HCT116 (cell line): ENCODE results near the gene GSTM4. TPM values are rescaled to one million over a fixed set of nuclear protein-coding genes. Genes with fewer than 3 reads are reported as not detected.

Experiments used
- ATAC-seq: fragments of 200-7000 bp; cut with Tn5 transposase; 2 replicates; pipeline ENCODE4 v1.9.1; 2020; ENCODE audit warnings: mild to moderate bottlenecking, moderate library complexity
- BruUV-seq: library from RNA; stranded (reverse); fragments of 400-500 nt; replicated peaks from 2 replicates; lab custom pipeline; 2021; lab: Mats Ljungman, UMichigan
- CTCF ChIA-PET: fragments of 300-600 bp; sonication (Branson Sonifier 250); formaldehyde crosslinking; loops from one replicate; lab custom pipeline; 2021; ENCODE audit warnings: antibody characterized with exemption; lab: Charles Lee
- POLR2A ChIA-PET: fragments of 300-600, 350-600 bp; sonication (Branson Sonifier 250); formaldehyde crosslinking; loops from one replicate; lab custom pipeline; 2021; ENCODE audit warnings: antibody characterized with exemption; lab: Charles Lee
- RAD21 ChIA-PET, 2 experiments: fragments of 300-600 bp; sonication (Branson Sonifier 250); formaldehyde crosslinking; loops; one replicate each; lab custom pipeline; 2023; ENCODE audit warnings: low total read pairs in 2 of 2; ENCODE audit not compliant: uncharacterized antibody in 2 of 2, unreplicated experiment in 2 of 2, low non-redundant PET in 1 of 2; lab: Charles Lee
- DNase-seq: peaks from one replicate; pipeline ENCODE4 v3.0.0-alpha.2; 2010; ENCODE audit warnings: low read depth, low spot score
- H2AFZ ChIP-seq: fragments of 200-600 bp; shearing (Covaris generic), sonication (generic); 2 replicates; pipeline ENCODE4 v1.6.1; 2017; ENCODE audit warnings: low read depth, mixed run types, mixed read lengths, antibody characterized with exemption, low read length; ENCODE audit not compliant: poor library complexity, severe bottlenecking
- H3K27ac ChIP-seq: 2 replicates; pipeline ENCODE4 v1.5.1; 2012; ENCODE audit warnings: low read depth, low read length
- H3K27me3 ChIP-seq: fragments of 200-600 bp; sonication (generic); 2 replicates; pipeline ENCODE4 v1.6.1; 2016; ENCODE audit warnings: mixed run types, low read length, mixed read lengths; ENCODE audit not compliant: insufficient read depth
- H3K36me3 ChIP-seq, 2 experiments: fragments of 200-500 bp in 1 of 2; fragments of 200-600 bp in 1 of 2; sonication (Bioruptor generic) in 1 of 2; sonication (generic) in 1 of 2; 2 replicates each; pipeline versions ENCODE4 v1.5.1 to v1.6.1; 2014 to 2016; ENCODE audit warnings: low read length in 2 of 2, inconsistent platforms in 1 of 2, mixed read lengths in 1 of 2, mixed run types in 1 of 2; ENCODE audit not compliant: insufficient read depth in 2 of 2, control insufficient read depth in 1 of 2
- H3K4me1 ChIP-seq, 2 experiments: fragments of 200-600 bp in 1 of 2; sonication (generic) in 1 of 2; 2 replicates each; pipeline versions ENCODE4 v1.5.1 to v1.6.1; 2012 to 2017; ENCODE audit warnings: low read length in 2 of 2, inconsistent platforms in 1 of 2, mild to moderate bottlenecking in 1 of 2, mixed read lengths in 1 of 2, mixed run types in 1 of 2, moderate library complexity in 1 of 2; ENCODE audit not compliant: insufficient read depth in 2 of 2, control insufficient read depth in 1 of 2
- H3K4me2 ChIP-seq: fragments of 200-600 bp; sonication (generic); 2 replicates; pipeline ENCODE4 v1.6.1; 2017; ENCODE audit warnings: mixed run types, low read length, mixed read lengths
- H3K4me3 ChIP-seq, 2 experiments: fragments of 200-600 bp in 1 of 2; sonication (generic) in 1 of 2; replicated peaks in 1 of 2; 2 replicates each; pipeline ENCODE4 v1.5.1; 2011 to 2016; ENCODE audit warnings: low read length in 2 of 2, control low read depth in 1 of 2, low read depth in 1 of 2, mild to moderate bottlenecking in 1 of 2, mixed read lengths in 1 of 2, mixed run types in 1 of 2
- H3K79me2 ChIP-seq: fragments of 200-600 bp; sonication (generic); 2 replicates; pipeline ENCODE4 v1.6.1; 2017; ENCODE audit warnings: mild to moderate bottlenecking, mixed run types, low read length, moderate library complexity, mixed read lengths; ENCODE audit not compliant: insufficient read depth
- H3K9ac ChIP-seq: fragments of 200-600 bp; sonication (generic); 2 replicates; pipeline ENCODE4 v1.6.1; 2016; ENCODE audit warnings: low read length, mixed read lengths
- H3K9me2 ChIP-seq: fragments of 200-600 bp; sonication (generic), shearing (Covaris generic); 2 replicates; pipeline ENCODE4 v1.6.1; 2017; ENCODE audit warnings: mixed run types, mild to moderate bottlenecking, moderate library complexity; ENCODE audit not compliant: insufficient read depth
- H3K9me3 ChIP-seq, 2 experiments: fragments of 200-500 bp in 1 of 2; fragments of 200-600 bp in 1 of 2; sonication (Bioruptor generic) in 1 of 2; sonication (generic) in 1 of 2; 2 replicates each; pipeline ENCODE4 v1.6.1; 2014 to 2017; ENCODE audit warnings: low read length in 2 of 2, mixed read lengths in 2 of 2, inconsistent platforms in 1 of 2, low read depth in 1 of 2, mild to moderate bottlenecking in 1 of 2, mixed run types in 1 of 2, moderate library complexity in 1 of 2; ENCODE audit not compliant: control insufficient read depth in 1 of 2, insufficient read depth in 1 of 2
- H4K20me1 ChIP-seq: fragments of 200-600 bp; sonication (generic), shearing (Covaris generic); 2 replicates; pipeline ENCODE4 v1.6.1; 2017; ENCODE audit warnings: mixed run types, mild to moderate bottlenecking, moderate library complexity; ENCODE audit not compliant: insufficient read depth
- CEBPB ChIP-seq: IDR thresholded peaks from 2 replicates; pipeline ENCODE4 v1.6.1; 2012; ENCODE audit warnings: low read depth
- POLR2AphosphoS5 ChIP-seq: IDR thresholded peaks from 2 replicates; pipeline ENCODE4 v1.6.1; 2011; ENCODE audit warnings: mild to moderate bottlenecking, low read depth, low read length, moderate library complexity
- RAD21 ChIP-seq: IDR thresholded peaks from 2 replicates; pipeline ENCODE4 v1.6.1; 2012; ENCODE audit warnings: low read depth, mild to moderate bottlenecking
- SIN3A ChIP-seq: IDR thresholded peaks from 2 replicates; pipeline ENCODE4 v1.6.1; 2012; ENCODE audit warnings: low read depth
- SP1 ChIP-seq: IDR thresholded peaks from 2 replicates; pipeline ENCODE4 v1.6.1; 2012; ENCODE audit warnings: low read depth
- SRF ChIP-seq: IDR thresholded peaks from 2 replicates; pipeline ENCODE4 v1.6.1; 2012; ENCODE audit warnings: low read depth
- intact Hi-C: fragments of 100-400 bp; cut with micrococcal nuclease; formaldehyde crosslinking; loops from 2 replicates; pipeline ENCODE4 v1.10.0; 2022
- total RNA-seq: library from RNA; stranded (reverse); gene quantifications from one replicate; pipeline ENCODE4 v1.2.1, GENCODE V29; 2021; ENCODE audit not compliant: unreplicated experiment
- TF ChIP-seq, protein P1 (sequence below): IDR thresholded peaks from 2 replicates; pipeline ENCODE4 v1.6.1; 2012; ENCODE audit warnings: low read depth

Gene GSTM4
- total RNA-seq, 1 experiment from 2014 or later, result 15.9 TPM

GRCh38 chr1:109610609-109611307 lies 45.1 kb upstream of the GSTM4 start (continued):
- TF ChIP-seq, protein P1, sequence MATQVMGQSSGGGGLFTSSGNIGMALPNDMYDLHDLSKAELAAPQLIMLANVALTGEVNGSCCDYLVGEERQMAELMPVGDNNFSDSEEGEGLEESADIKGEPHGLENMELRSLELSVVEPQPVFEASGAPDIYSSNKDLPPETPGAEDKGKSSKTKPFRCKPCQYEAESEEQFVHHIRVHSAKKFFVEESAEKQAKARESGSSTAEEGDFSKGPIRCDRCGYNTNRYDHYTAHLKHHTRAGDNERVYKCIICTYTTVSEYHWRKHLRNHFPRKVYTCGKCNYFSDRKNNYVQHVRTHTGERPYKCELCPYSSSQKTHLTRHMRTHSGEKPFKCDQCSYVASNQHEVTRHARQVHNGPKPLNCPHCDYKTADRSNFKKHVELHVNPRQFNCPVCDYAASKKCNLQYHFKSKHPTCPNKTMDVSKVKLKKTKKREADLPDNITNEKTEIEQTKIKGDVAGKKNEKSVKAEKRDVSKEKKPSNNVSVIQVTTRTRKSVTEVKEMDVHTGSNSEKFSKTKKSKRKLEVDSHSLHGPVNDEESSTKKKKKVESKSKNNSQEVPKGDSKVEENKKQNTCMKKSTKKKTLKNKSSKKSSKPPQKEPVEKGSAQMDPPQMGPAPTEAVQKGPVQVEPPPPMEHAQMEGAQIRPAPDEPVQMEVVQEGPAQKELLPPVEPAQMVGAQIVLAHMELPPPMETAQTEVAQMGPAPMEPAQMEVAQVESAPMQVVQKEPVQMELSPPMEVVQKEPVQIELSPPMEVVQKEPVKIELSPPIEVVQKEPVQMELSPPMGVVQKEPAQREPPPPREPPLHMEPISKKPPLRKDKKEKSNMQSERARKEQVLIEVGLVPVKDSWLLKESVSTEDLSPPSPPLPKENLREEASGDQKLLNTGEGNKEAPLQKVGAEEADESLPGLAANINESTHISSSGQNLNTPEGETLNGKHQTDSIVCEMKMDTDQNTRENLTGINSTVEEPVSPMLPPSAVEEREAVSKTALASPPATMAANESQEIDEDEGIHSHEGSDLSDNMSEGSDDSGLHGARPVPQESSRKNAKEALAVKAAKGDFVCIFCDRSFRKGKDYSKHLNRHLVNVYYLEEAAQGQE, result no peak
- TF ChIP-seq CEBPB (no peak), SIN3A (no peak), RAD21 (no peak)
- TF ChIP-seq, all 23 proteins: peak for 0

DNA sequence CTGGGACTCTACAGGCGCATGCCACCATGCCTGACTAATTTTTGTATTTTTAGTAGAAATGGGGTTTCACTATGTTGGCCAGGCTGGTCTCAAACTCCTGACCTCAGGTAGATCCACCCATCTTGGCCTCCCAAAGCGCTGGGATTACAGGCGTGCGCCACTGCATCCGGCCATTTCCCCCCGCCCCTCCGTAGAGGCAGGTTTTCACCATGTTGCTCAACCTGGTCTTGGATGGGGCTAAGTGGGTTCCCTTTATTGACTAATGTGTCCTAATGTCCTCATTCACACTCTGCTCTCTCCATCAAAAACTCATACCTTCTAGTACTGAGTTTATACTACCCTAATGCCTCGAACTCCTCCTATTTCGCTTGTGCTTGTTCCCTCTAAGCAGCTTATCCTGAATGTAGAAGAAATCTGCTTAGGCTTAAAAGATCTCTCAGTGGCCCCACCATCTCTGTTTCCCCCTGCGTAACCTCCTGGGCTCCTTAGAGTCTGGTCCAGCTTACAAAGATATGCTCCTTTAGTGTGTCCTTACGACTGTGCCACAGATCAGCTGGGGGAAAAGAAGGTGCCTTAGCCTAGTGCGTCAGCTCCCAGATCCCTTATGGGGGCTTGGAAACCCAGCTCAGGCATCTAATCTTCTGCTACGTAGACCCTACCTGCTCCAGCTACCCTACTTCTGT lies 44.5 kb upstream of the GSTM4 start:
- Histone ChIP-seq H4K20me1 (no peaks in the 10 kb centered on the region), H3K4me3 (no peak overlapping the region), H3K79me2 (no peaks in the 10 kb centered on the region), H3K27ac (no peak overlapping the region), H3K9me2 (no peaks in the 10 kb centered on the region), H3K4me2 (peak overlapping the region; percentile 46; the same call in 1 of the 2 replicates), H2AFZ (no peak overlapping the region), H3K36me3 (no peaks in the 10 kb centered on the region), H3K27me3 (no peaks in the 10 kb centered on the region), H3K4me1 (peaks cover 7 to 31% of the 10 kb centered on the region in 2 experiments), H3K9ac (no peak overlapping the region), H3K9me3 (no peaks in the 10 kb centered on the region)
- DNase-seq (no peak), ATAC-seq (peak; percentile 11; the same call in 1 of the 2 replicates)
- intact Hi-C loops, result no loop called here
- TF ChIP-seq SP1, result no peak
- no peak for TF ChIP-seq RAD21
- no peak for TF ChIP-seq SRF
- no peak for TF ChIP-seq POLR2AphosphoS5
- TF ChIP-seq, protein P1, result no peak
- RAD21 ChIA-PET, result interaction anchor here in 1 of 2 experiments (0.7 kb wide), 1 partner anchor 28 kb away, joined by 3 read pairs; no protein-coding TSS in a partner anchor
- no TSS peak for BruUV-seq
- POLR2A ChIA-PET, result no interaction called here
- CTCF ChIA-PET, result no interaction called here
